OCI-LY7 (cell line): ENCODE results near the gene SMIM44.

ENCODE experiments used
- CTCF ChIP-seq: fragments of 200-600 bp; sonication (generic); conservative IDR thresholded peaks from 2 replicates; pipeline ENCODE4 v1.5.1; 2014; ENCODE audit warnings: mild to moderate bottlenecking, antibody characterized with exemption, low read length, moderate library complexity, mixed read lengths
- EZH2phosphoT487 ChIP-seq: fragments of 200-600 bp; sonication (generic); IDR thresholded peaks from 2 replicates; pipeline ENCODE4 v1.6.1; 2018; ENCODE audit warnings: low read depth, borderline replicate concordance, mild to moderate bottlenecking, mixed run types, antibody characterized with exemption, low read length, moderate library complexity, mixed read lengths

GRCh38 chr19:3459089-3459881 is 24.0 kb downstream of the SMIM44 start:
- TF ChIP-seq EZH2phosphoT487 (no peak), CTCF (no peak)
